Skin epidermis (tissue), 12 donors: Measurements from ENCODE around the gene AVEN.
A peak's percentile ranks its signal among the peaks of the same experiment; 100 is the strongest.

ENCODE experiments used
- H3K27ac ChIP-seq, 21 experiments: fragments of 200-600 bp; sonication (generic) in 11 of 21; one replicate each; pipeline ENCODE4 v1.5.0; 2020; ENCODE audit warnings: mild to moderate bottlenecking in 3 of 21, inconsistent platforms in 2 of 21, moderate library complexity in 2 of 21
- H3K4me3 ChIP-seq, 7 experiments: fragments of 200-600 bp; sonication (generic) in 2 of 7; one replicate each; pipeline ENCODE4 v1.5.0; 2020; ENCODE audit warnings: inconsistent platforms in 2 of 7, mild to moderate bottlenecking in 2 of 7, moderate library complexity in 1 of 7

AVEN gene

DNA sequence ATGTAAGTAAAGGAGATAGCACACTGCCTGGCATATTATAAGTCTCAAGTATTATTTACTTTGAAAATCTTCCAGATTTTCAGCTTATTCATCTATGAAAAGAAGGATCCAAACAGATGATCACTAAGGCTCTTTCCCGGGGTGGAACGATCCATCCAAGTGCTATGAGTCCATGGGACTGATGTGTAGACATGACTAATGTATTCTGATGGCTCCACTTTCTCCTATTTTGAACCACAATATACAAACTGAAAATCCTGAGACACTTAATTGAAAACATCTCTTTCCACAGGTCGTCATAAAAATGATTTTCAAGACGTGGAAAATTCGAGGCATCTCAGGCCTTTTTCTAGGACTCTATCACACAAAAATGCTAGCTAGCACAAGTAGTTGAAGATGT lies 104.1 kb downstream of the AVEN start:
- Histone ChIP-seq H3K4me3 (no peak overlapping the region), H3K27ac (no peak overlapping the region)

DNA sequence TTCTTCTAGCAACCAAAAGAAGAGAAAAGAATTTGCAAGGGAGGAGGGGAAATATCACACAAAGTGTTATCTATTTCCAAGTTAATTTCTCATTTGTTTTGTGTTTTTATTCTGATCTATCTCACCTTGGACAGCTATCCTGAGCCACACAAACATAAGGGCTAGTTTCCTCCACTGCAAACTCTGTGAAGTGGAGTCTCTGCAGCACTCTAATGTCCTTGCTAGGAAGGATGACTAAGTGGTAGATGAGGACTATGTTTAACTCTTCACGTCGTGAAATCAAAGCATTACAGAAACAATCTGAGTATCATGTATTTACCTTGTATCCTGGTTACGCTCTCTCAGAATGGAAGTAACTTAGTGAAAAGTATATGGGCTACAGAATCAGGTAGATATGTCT lies 104.6 kb downstream of the AVEN start:
- Histone ChIP-seq H3K4me3 (no peak overlapping the region), H3K27ac (no peak overlapping the region)

DNA sequence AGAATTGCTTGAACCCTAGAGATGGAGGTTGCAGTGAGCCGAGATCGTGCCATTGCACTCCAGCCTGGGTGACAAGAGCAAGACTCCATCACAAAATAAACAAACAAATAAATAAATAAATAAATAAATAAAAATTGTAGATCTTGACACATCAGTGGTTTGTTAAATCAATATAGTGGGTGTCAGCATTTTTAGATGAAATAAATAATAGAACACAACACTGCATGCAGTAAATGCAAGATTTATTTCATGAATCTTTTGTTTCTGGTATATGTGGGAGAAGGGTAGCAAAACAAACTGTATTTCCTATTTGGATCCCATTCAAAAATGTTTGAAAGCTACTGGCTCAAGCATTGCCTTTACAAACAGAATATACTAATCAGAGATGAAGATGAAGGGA lies 106.3 kb downstream of the AVEN start:
- H3K4me3 ChIP-seq, result no peak overlapping the region
- no peak overlapping the region for H3K27ac ChIP-seq

DNA sequence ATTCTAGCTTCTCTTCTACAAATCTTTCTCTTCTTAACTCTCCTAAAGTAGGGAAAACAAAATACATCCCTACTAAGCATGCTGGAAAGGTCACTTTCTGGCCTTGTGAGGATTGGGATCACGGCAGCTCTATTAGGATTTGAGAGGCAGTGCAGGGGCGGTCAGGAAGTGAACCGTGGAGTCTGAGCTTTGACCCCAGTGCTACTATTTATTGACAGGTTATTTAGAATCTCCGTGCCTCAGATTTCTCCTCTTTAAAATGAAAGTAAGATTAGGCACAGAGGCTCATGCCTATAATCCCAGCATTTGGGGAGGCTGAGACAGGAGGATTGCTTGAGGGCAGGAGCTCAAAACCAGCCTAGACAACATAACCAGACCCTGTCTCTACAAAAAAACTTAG lies 112.7 kb downstream of the AVEN start:
- Histone ChIP-seq H3K4me3 (no peak overlapping the region), H3K27ac (no peak overlapping the region)

DNA sequence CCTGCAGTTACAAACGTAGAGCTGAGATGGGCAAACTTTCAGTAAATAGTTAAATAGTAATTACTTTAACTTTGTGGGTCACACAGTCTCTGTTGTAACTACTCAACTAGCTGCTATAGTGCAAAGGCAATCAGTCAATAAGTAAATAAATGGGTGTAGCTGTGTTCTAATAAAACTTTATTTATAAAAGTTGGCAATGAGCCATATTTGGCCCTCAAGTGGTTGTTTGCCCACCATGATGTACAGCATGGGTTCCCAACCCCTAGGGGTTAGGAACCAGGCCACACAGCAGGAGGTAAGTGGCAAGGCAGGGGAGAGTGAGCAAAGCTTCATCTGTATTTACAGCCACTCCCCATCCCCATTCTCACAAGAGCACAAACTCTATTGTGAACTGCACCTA lies 115.6 kb downstream of the AVEN start:
- H3K27ac ChIP-seq, result no peak overlapping the region
- no peak overlapping the region for H3K4me3 ChIP-seq

DNA sequence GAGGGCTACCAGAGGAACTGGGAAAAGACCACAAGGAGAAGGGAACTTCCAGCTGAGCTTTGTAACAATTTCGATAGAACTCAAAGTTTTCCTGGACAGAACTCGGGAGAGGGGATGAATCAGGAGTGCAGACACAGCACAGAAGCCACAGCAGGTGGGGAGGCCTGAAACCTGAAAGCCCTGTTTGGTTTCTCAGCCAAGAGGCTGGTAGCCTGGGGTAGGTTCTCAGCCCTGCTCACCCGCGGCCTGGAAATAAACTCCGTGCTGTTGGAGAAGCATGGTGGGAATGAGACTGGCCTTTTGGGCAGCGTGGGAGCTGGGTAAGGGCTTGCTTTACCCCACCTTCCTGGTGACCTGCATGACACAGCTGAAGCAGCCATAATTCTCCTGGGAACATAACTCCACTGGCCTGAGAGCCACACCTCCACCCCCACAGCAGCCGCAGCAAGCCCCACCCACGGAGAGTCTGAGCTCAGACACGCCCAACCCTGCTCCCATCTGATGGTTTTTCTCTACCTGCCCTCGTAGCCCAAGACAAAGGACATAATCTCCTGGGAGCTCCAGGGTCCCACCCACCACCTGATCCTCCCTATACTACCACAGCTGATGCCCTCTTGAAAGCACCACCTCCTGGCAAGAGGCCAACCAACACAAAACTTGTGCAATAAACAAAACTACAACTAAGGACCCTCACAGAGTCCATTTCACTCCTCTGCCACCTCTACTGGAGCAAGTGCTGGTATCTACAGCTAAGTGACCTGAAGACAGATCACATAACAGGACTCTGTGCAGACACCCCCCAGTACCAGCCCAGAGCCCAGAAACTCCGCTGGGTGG lies 123.2 kb downstream of the AVEN start:
- Histone ChIP-seq H3K4me3 (no peak overlapping the region), H3K27ac (peak overlapping the region in 9 of 21 experiments; percentile 18 to 69 (median 40))

DNA sequence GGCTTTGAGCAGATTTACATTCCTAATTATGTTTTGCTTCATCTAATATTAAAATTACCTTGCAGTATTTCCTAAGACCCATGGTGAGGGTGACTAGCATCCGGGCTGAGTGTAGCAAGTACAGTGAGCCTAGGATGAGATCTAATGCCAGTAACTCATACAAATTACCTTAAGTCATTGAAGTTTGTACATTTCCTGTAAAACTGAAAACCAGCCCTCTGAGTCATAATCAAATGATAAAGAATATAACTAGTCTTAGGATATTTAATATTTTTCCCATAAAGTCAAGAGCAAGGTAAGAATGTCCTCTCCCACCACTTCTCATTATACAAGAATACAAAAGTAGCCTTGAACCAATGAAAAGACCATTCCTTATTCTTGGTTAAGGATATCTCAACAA lies 125.5 kb downstream of the AVEN start:
- Histone ChIP-seq H3K4me3 (no peak overlapping the region), H3K27ac (no peak overlapping the region)

DNA sequence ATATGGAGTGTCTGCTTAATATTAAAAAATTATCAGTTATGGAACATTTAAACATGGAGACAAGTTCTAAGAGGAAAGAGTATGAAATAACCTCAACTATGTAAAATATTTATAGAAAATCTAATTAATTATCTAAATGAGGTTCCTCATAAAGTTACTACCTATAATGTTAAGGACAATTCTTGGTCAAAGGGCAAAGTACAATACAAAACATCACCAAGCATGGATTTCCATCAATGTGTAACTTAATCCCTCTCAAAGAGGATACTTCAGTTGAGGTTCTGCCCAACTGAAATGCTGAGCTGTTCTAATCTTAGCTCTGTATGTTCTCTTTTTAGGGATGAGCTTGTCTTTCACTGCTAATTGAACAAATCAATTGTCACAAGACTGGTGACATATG lies 126.7 kb downstream of the AVEN start:
- H3K27ac ChIP-seq, result no peak overlapping the region
- H3K4me3 ChIP-seq, result no peak overlapping the region

DNA sequence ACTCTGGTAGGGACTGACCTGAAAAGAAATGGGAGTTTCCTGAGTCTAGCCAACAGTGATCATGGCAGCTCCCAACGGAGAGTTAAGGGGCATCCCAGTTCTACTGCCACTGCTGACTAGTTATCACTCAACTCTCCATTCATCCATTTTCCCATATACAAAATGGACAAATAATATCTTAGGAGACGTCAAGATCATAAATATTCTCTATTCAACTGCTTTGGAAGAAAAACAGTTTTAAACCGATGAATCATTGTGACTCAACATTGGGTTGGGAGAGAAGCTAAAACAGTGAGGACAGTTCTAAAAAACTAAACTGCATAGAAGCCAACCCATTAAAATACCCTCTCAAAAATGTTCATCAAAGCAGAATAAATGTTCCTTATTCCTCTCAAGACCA lies 128.3 kb downstream of the AVEN start:
- H3K27ac ChIP-seq, result no peak overlapping the region
- no peak overlapping the region for H3K4me3 ChIP-seq

DNA sequence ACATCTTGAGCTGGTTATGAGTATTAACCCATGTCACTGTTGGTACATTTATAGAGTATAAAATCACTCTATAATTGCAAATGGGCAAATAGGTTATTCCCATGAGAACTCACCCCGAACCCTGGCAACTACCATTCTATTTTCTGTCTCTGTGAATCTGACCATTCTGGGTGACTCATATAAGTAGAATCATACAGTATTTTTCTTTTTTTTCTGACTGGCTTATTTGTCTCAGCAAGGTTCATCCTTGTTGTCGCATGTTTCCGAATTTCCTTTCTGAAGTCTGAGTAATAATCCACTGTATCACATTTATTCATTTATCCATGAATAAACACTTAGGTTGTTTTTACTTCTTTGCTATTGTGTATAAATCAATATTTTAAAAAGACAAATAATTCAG lies 130.6 kb downstream of the AVEN start:
- H3K4me3 ChIP-seq, result no peak overlapping the region
- no peak overlapping the region for H3K27ac ChIP-seq

DNA sequence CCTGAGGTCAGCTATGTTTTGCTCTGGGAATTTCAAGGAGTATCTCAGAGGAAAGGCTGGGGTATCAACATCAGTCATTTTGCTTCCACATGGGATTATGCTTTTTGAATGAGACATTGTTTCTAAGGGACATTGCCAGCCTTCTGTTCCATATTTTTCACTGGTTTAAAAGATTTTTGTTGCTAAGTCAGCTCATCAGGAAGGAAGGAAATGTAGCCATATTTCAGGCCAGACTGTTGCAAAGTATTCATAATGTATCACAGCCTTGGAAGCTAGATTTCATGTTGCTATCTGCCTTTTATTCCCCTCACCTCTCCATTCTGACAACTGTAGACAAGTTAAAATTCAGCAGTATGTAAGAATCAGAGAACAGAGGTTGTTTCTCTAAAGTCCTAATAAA lies 131.7 kb downstream of the AVEN start:
- no peak overlapping the region for H3K27ac ChIP-seq
- H3K4me3 ChIP-seq, result no peak overlapping the region

DNA sequence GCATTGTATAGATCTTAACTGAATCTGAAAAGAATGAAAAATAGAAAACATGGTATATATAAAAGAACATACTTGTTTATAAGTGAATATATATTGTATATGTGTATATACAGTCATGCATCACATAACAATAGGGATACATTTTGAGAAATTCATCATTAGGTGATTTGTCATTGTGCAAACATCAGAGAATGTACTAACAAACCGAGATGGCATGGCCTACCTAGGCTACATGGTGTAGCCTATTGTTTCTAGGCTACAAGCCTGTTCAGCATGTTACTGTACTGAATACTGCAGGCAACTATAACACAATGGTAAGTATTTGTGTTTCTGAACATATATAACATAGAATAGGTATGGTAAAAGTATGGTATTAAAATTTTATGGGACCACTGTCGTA lies 135.3 kb downstream of the AVEN start:
- H3K4me3 ChIP-seq, result no peak overlapping the region
- H3K27ac ChIP-seq, result no peak overlapping the region

DNA sequence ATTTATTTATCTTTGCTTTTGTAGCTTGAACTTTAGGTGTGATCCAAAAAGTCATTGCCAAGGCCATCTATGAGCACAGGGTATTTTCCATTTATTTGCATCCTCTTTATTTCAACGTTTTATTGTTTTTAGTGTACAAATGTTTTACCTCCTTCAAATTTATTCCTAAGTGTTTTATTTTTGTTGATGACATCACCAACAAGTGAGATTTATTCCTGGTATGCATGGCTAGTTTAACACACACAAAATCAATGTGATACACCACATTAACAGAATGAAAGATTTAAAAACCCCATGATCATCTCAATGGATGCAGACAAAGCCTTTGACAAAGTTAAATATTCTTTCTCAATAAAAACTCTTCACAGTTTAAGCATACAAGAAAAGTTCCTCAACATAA lies 137.0 kb downstream of the AVEN start:
- Histone ChIP-seq H3K27ac (no peak overlapping the region), H3K4me3 (no peak overlapping the region)

DNA sequence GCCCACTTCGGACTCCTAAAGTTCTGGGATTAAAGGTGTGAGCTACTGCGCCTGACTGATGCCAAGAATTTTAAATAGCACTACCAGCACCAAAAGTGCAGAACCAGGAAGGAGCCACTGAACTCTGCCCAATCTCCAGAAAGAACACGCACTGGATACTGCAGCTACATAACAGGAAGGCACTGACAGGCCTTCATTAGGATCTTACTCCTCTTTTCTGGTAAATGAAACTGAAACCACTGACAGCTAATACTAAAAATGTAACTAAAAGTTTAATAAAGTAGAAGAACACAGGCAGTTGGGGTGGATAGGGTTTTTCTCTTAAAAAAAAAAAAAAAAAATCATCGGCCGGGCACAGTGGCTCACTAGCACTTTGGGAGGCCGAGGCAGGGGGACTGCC lies 144.8 kb downstream of the AVEN start:
- no peak overlapping the region for H3K27ac ChIP-seq
- no peak overlapping the region for H3K4me3 ChIP-seq

DNA sequence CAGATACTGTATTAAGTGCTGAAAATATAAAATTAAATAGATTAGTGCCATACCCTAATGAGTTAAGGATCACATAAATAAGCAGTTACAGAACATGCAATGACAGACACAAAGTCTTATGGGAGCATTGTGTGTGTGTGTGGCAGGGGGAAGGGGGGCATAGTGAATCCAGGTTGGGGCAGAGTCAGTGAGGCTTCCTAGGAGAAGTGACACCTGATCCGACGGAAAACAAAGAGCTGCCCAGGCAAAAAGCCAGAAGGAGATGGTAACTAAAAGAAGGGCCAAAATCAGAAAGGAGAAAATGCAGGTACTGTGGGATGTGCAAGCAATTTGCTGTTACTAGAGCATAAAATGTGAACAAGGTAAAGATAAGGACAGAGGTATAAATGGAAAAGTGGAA lies 150.8 kb downstream of the AVEN start:
- no peak overlapping the region for H3K4me3 ChIP-seq
- H3K27ac ChIP-seq, result no peak overlapping the region

DNA sequence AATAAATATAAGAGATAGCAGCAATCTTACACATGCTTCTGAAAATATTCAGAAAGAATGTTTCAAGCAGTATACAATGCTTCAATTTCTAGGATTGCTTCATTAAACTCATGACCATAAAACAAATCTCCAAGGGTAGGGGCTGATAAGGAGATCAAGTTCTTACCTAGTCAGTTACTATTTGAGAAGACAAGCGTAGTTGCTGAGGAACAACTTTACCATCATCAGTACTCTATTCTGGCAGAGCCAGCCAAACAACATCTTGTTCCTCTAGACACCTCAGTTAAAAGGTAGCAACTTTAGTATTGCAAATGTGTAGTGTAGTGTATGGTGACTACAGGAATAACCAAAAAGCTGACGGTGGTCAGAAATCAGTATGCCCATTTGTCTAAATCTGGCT lies 156.1 kb downstream of the AVEN start:
- H3K4me3 ChIP-seq, result no peak overlapping the region
- H3K27ac ChIP-seq, result no peak overlapping the region

DNA sequence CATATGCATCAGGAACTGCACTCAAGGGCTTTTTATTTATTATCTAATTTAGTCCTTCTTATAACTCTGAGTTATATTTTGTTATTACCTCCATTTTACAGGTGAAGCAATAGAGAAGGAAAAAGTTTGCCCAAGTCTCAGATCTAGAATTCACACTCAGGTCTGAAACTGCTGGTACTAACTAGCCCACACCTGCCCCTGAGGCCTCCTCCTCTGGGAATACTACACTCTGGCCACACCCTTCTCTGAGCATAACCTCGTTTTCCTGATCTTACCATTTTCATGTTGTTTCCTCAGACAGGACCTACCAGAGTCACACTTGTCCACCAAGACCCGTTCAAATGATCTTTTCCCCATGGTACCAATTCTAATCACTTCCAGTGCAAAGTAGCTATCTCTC lies 164.8 kb downstream of the AVEN start:
- H3K27ac ChIP-seq, result no peak overlapping the region

DNA sequence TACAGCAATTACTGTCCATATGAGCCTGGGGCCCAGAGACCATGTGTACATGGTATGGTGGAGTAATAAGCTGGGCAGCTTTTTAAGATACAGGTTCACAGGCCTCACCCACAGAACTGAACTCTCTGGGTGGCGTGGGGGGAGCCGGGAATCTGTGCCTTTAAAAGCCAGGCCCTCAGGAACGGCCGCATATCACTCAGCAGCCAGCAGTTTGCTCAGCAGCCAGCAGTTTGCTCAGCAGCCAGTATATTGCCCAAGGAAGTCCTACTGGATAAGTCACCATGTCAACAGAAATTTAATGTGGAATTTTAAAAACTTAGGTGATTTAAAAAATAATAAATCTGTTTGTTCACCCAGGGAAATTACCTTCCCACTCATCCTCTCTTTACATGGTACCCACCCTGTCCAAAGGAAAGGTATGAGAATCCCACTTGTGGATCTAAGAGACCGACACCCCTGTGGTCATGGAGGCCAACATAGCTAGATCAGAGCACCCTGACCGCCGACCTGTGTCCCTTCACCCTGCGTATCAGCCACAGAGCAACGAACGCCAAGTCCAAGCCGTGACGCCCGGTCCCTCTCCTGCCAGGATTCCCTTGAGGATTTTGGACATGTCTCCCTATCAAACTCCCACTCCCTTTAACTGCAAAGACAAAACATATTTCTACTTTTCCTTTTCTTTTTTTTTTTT lies 166.4 kb downstream of the AVEN start:
- no peak overlapping the region for H3K4me3 ChIP-seq
- no peak overlapping the region for H3K27ac ChIP-seq

More for the DNA sequence above, 164.8 kb downstream of the AVEN start:
- no peak overlapping the region for H3K4me3 ChIP-seq

DNA sequence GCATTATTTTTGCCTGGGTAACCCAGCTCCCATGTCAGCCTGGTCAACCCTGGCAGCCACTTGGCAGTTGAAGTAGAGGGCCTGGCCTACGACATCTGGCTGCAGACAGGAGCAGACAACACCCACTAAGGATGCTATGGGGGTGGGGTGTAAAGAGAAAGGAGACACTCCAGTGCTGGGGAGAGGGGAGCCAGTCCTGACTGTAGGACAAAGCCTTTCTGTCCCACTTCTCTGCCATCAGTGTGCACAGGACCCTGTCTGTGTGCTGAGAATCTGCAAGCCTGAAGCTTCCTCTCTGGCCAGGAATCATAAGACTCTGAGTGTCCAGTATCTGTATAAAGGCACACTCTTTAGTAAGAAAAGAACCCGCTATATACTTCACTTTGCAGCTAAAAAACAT lies 167.0 kb downstream of the AVEN start:
- no peak overlapping the region for H3K27ac ChIP-seq
- H3K4me3 ChIP-seq, result no peak overlapping the region

DNA sequence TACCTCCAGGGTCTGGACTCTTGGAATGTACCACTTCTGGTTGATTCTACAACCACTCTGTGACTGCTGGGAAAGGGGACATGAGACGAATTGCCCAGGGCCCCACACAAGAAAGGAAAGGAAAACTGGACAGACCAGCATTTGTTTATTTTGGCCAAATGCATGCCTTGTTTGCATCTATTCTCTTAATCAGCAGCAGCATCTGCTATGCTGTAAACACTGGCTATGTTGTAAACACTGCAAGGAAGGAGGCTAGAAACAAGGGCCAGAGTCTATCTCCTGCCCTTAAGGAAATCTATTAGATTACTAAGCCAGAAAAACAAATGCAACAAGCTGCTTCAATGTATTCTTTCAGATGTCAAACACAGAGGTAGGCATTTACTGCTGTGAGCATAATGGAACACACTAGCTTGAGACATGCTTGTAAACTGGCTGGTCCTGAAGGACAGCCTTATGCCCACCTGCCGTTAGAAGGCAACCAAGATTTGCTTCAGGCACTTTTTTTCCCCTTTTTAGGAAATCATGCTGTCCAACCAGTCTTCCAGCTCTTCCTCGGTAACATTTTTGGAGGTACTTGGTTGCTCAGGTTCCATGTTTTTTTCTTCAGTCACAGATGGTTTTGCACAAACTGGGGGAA lies 172.8 kb downstream of the AVEN start:
- Histone ChIP-seq H3K4me3 (no peak overlapping the region), H3K27ac (no peak overlapping the region)

DNA sequence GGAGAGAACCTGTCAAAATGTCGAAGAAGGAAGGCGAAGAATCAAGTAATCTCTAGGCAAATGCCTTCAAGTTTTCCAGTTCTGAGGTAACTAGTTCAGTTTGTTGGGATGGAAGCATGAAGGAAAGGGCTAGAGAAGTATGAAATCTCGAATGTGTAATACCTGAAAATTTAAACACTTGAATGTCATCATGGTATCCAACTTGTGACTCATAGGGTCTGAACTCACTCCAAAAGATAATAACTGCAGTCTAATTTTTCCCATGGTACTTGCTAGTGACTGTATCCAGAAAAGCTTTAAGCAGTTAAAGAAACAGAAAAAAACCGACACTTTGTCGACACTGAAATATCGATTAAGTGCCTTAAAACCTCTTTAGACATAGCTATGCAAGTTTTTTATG lies 173.6 kb downstream of the AVEN start:
- Histone ChIP-seq H3K27ac (no peak overlapping the region), H3K4me3 (no peak overlapping the region)
